Right lobe of liver (tissue), 4 donors: Measurements from ENCODE around the gene TCOF1.

ENCODE experiments used
- POLR2A ChIP-seq: fragments of 450-650 bp; IDR thresholded peaks from one replicate; pipeline ENCODE4 v1.6.1; 2017; ENCODE audit warnings: antibody characterized with exemption, mild to moderate bottlenecking
- TF ChIP-seq, protein P1 (sequence below), 4 donors: fragments of 200-600 bp in 3 of 4; fragments of 450-650 bp in 1 of 4; IDR thresholded peaks; one replicate each; pipeline versions ENCODE4 v1.5.1 to v1.8.0; 2016 to 2022; ENCODE audit warnings: antibody characterized with exemption in 4 of 4, mild to moderate bottlenecking in 2 of 4
- donor health status: DM: no; HTN: no; CAD: no.
- donor health status: DM: no; HTN: no; CAD: no.
- donor health status: DM: no; HTN: yes; CAD: no.

DNA sequence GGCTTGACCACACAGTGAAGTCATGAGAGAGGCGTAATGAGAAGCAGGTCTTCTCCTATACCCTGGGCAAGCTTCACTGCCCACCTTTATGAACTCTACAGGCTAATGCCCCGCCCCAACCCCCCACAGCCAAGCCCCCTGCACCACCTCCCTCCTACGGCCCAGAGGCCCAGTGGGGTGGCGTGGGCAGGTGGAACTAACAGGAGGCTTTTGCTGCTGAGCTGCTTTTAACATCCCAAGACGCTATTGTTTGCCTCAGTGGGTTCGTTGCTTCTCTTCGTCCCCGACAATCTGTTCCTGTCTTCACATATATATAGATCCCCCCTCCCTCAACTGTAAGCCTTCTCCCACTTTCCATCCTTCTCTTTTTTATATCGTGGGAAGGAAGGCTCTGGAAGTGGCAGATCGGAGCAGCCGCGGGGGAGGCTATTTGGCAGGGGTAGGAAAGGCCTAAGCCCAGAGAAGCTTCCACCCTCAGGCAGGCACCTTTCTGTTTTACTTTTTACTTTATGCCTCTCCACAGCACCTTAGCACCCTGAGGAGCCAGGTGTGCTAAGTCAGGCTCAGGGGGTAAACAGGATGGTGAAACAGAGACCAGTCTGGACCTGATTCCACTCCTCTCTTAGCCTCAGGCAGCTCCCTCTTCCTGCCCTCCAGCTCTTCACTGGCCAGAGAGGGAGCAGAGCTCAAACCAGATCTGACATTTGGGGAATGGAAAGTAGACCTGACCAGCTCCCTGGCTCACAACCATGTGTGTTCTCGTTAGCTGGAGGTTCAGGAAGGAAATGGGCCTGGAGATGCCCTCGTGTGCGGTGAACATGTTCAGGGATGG, 28.7 kb downstream of the TCOF1 start:
- no peak for TF ChIP-seq POLR2A
- TF ChIP-seq, protein P1, sequence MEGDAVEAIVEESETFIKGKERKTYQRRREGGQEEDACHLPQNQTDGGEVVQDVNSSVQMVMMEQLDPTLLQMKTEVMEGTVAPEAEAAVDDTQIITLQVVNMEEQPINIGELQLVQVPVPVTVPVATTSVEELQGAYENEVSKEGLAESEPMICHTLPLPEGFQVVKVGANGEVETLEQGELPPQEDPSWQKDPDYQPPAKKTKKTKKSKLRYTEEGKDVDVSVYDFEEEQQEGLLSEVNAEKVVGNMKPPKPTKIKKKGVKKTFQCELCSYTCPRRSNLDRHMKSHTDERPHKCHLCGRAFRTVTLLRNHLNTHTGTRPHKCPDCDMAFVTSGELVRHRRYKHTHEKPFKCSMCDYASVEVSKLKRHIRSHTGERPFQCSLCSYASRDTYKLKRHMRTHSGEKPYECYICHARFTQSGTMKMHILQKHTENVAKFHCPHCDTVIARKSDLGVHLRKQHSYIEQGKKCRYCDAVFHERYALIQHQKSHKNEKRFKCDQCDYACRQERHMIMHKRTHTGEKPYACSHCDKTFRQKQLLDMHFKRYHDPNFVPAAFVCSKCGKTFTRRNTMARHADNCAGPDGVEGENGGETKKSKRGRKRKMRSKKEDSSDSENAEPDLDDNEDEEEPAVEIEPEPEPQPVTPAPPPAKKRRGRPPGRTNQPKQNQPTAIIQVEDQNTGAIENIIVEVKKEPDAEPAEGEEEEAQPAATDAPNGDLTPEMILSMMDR (IDR thresholded peaks at IDR 0.05): no peak
